Measurements from ENCODE around the gene RAB3IL1.
"Not testable (repeated sequence)": the region's sequence is repeated elsewhere in the genome, so short reads cannot be mapped to it uniquely, and the experiment has no call there.

RAB3IL1 gene

GRCh38 chr11:61917334-61918109 is at the start of gene RAB3IL1:
Gene RAB3IL1 (minus strand): TSS chr11:61917566. CDS start chr11:61917367, 199 bp downstream.
- no peak for DNase-seq

- no peak for DNase-seq
Measured at GRCh38 chr11:61966734-61967115, 49.4 kb upstream of the RAB3IL1 start.

GRCh38 chr11:61964666-61965271 is 47.4 kb upstream of the RAB3IL1 start:
- DNase-seq = peak; percentile 41

GRCh38 chr11:61964058-61964665 is 46.8 kb upstream of the RAB3IL1 start:
- DNase-seq = peak; percentile 48

- peak; percentile 50 for DNase-seq
Measured at GRCh38 chr11:61963282-61964057, 46.1 kb upstream of the RAB3IL1 start.

- peak; percentile 61 for DNase-seq
Measured at GRCh38 chr11:61963016-61963281, 45.6 kb upstream of the RAB3IL1 start.

- peak; percentile 39 for DNase-seq
Measured at GRCh38 chr11:61962213-61963015, 45.0 kb upstream of the RAB3IL1 start.

GRCh38 chr11:61961570-61962212 is 44.3 kb upstream of the RAB3IL1 start:
- DNase-seq = no peak

- DNase-seq = peak; percentile 12
Measured at GRCh38 chr11:61960532-61960931, 43.2 kb upstream of the RAB3IL1 start.

- peak; percentile 17 for DNase-seq
Measured at GRCh38 chr11:61959678-61960077, 42.3 kb upstream of the RAB3IL1 start.

GRCh38 chr11:61959114-61959513 is 41.7 kb upstream of the RAB3IL1 start:
- peak; percentile 17 for DNase-seq

GRCh38 chr11:61958590-61958989 is 41.2 kb upstream of the RAB3IL1 start:
- no peak for DNase-seq

- no peak for DNase-seq
Measured at GRCh38 chr11:61957021-61957770, 39.8 kb upstream of the RAB3IL1 start.

GRCh38 chr11:61956191-61957020 is 39.0 kb upstream of the RAB3IL1 start:
- no peak for DNase-seq

GRCh38 chr11:61955422-61956135 is 38.2 kb upstream of the RAB3IL1 start:
- DNase-seq = peak; percentile 54

GRCh38 chr11:61954851-61955421 is 37.6 kb upstream of the RAB3IL1 start:
- no peak for DNase-seq

- DNase-seq = no peak
Measured at GRCh38 chr11:61954106-61954850, 36.9 kb upstream of the RAB3IL1 start.

GRCh38 chr11:61953632-61954031 is 36.3 kb upstream of the RAB3IL1 start:
- DNase-seq = not testable (repeated sequence)

- no peak for DNase-seq
Measured at GRCh38 chr11:61952882-61953281, 35.5 kb upstream of the RAB3IL1 start.
